Measurements from ENCODE around the gene NEK9. TPM values are rescaled to one million over a fixed set of nuclear protein-coding genes. Genes with fewer than 3 reads are reported as not detected.

The NEK9 gene
- total RNA-seq, 1 donor from 2014 or later, result 78.1 TPM

GRCh38 chr14:75121552-75121951, 5.3 kb downstream of the NEK9 start:
- no peak for DNase-seq

GRCh38 chr14:75120541-75121291, 6.1 kb downstream of the NEK9 start:
- peaks cover 46% of the 10 kb centered on the region for H3K36me3 ChIP-seq

More at GRCh38 chr14:75121552-75121951, 5.3 kb downstream of the NEK9 start:
- Histone ChIP-seq H3K36me3 (peaks cover 38% of the 10 kb centered on the region), H3K4me1 (peaks cover 17% of the 10 kb centered on the region), H3K4me3 (no peak overlapping the region), H3K9me3 (no peaks in the 10 kb centered on the region), H3K27me3 (no peaks in the 10 kb centered on the region), H3K27ac (no peak overlapping the region)
- no peak for TF ChIP-seq CTCF (IDR thresholded peaks at IDR 0.05)
- intact Hi-C loops (cut with DNase I), result no loop called here
- no peak for ATAC-seq

GRCh38 chr14:75119056-75119455, 7.8 kb downstream of the NEK9 start:
- DNase-seq, result no peak
- ATAC-seq, result no peak
- no peaks in the 10 kb centered on the region for H3K9me3 ChIP-seq
- H3K36me3 ChIP-seq, result peaks cover 63% of the 10 kb centered on the region
- H3K27ac ChIP-seq, result no peak overlapping the region
- intact Hi-C loops (cut with DNase I), result no loop called here
- no peaks in the 10 kb centered on the region for H3K27me3 ChIP-seq
- H3K4me3 ChIP-seq, result no peak overlapping the region
- no peak for TF ChIP-seq CTCF (IDR thresholded peaks at IDR 0.05)
- H3K4me1 ChIP-seq, result peaks cover 1% of the 10 kb centered on the region

More at GRCh38 chr14:75120541-75121291, 6.1 kb downstream of the NEK9 start:
- H3K27ac ChIP-seq, result no peak overlapping the region
- no peak for DNase-seq
- peaks cover 11% of the 10 kb centered on the region for H3K4me1 ChIP-seq
- TF ChIP-seq CTCF (IDR thresholded peaks at IDR 0.05), result no peak
- ATAC-seq, result peak; percentile 62
- intact Hi-C loops (cut with DNase I), result no loop called here
- H3K9me3 ChIP-seq, result no peaks in the 10 kb centered on the region
- no peak overlapping the region for H3K4me3 ChIP-seq
- no peaks in the 10 kb centered on the region for H3K27me3 ChIP-seq

- DNase-seq (no peak), ATAC-seq (no peak)
- no peak for TF ChIP-seq CTCF (IDR thresholded peaks at IDR 0.05)
Measured at GRCh38 chr14:75113932-75114539, 12.8 kb downstream of the NEK9 start.

GRCh38 chr14:75109877-75110276, 17.0 kb downstream of the NEK9 start:
- intact Hi-C loops (cut with DNase I), result no loop called here
- Histone ChIP-seq H3K27me3 (no peaks in the 10 kb centered on the region), H3K36me3 (peaks cover 100% of the 10 kb centered on the region), H3K4me3 (no peak overlapping the region), H3K27ac (no peak overlapping the region), H3K4me1 (no peaks in the 10 kb centered on the region), H3K9me3 (no peaks in the 10 kb centered on the region)
- no peak for TF ChIP-seq CTCF (IDR thresholded peaks at IDR 0.05)
- no peak for ATAC-seq
- DNase-seq, result no peak

More at GRCh38 chr14:75113932-75114539, 12.8 kb downstream of the NEK9 start:
- Histone ChIP-seq H3K4me1 (no peaks in the 10 kb centered on the region), H3K27ac (no peak overlapping the region), H3K4me3 (no peak overlapping the region), H3K9me3 (no peaks in the 10 kb centered on the region), H3K36me3 (peaks cover 100% of the 10 kb centered on the region), H3K27me3 (no peaks in the 10 kb centered on the region)
- intact Hi-C loops (cut with DNase I), result no loop called here
